ENCODE results near the gene FAM184B.

FAM184B gene

DNA sequence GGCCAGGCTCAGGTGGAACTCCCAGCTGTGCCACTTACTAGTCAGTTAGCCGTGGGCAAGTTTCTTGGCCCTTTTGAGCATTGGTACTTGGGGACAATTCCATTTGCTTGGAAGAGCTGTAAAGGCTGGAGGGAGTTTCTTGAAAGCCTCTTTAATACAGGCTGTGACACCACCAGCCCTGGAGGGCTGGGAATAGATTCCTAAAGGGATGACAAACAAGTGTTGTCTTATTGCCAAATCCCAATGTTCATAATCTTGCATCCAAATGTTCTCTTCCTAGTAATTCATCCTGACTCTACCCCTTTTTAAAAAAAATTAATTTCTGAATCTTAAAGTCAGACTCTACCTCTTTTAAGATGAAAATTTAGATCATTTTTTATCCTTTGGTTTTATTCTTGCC lies 181.6 kb downstream of the FAM184B start:
- Histone ChIP-seq H3K9ac (ENCODE audit: insufficient read length) (no peak overlapping the region), H3K4me3 (no peak overlapping the region), H3K27ac (no peak overlapping the region), H3K36me3 (ENCODE audit: insufficient read depth, low read length) (no peaks in the 10 kb centered on the region; the same call in 1 of the 2 replicates), H3K9me3 (ENCODE audit: low read depth, low read length) (no peaks in the 10 kb centered on the region)
- no peak for DNase-seq (ENCODE audit: low read depth, low spot score)
- TF ChIP-seq POLR2AphosphoS5 (IDR thresholded peaks at IDR 0.05; ENCODE audit: borderline replicate concordance, low read depth, low read length) (no peak), FOXP2 (optimal IDR thresholded peaks at IDR 0.05; ENCODE audit: control extremely low read depth, extremely low read length, insufficient read depth) (no peak), EZH2 (IDR thresholded peaks at IDR 0.05) (no peak)

GRCh38 chr4:17597517-17597916 lies 183.9 kb downstream of the FAM184B start:
- Histone ChIP-seq H3K9ac (ENCODE audit: insufficient read length) (no peak overlapping the region), H3K36me3 (ENCODE audit: insufficient read depth, low read length) (no peaks in the 10 kb centered on the region; the same call in 1 of the 2 replicates), H3K27ac (no peak overlapping the region), H3K4me3 (no peak overlapping the region), H3K9me3 (ENCODE audit: low read depth, low read length) (no peaks in the 10 kb centered on the region)
- TF ChIP-seq FOXP2 (optimal IDR thresholded peaks at IDR 0.05; ENCODE audit: control extremely low read depth, extremely low read length, insufficient read depth): no peak
- TF ChIP-seq EZH2 (IDR thresholded peaks at IDR 0.05): no peak
- no peak for TF ChIP-seq POLR2AphosphoS5 (IDR thresholded peaks at IDR 0.05; ENCODE audit: borderline replicate concordance, low read depth, low read length)
- no peak for DNase-seq (ENCODE audit: low read depth, low spot score)

GRCh38 chr4:17595471-17596005 lies 185.9 kb downstream of the FAM184B start:
- Histone ChIP-seq H3K9ac (ENCODE audit: insufficient read length) (no peak overlapping the region), H3K9me3 (ENCODE audit: low read depth, low read length) (no peaks in the 10 kb centered on the region), H3K4me3 (no peak overlapping the region), H3K36me3 (ENCODE audit: insufficient read depth, low read length) (no peaks in the 10 kb centered on the region; the same call in 1 of the 2 replicates), H3K27ac (no peak overlapping the region)
- no peak for TF ChIP-seq FOXP2 (optimal IDR thresholded peaks at IDR 0.05; ENCODE audit: control extremely low read depth, extremely low read length, insufficient read depth)
- no peak for TF ChIP-seq EZH2 (IDR thresholded peaks at IDR 0.05)
- no peak for TF ChIP-seq POLR2AphosphoS5 (IDR thresholded peaks at IDR 0.05; ENCODE audit: borderline replicate concordance, low read depth, low read length)
- DNase-seq (ENCODE audit: low read depth, low spot score): no peak

DNA sequence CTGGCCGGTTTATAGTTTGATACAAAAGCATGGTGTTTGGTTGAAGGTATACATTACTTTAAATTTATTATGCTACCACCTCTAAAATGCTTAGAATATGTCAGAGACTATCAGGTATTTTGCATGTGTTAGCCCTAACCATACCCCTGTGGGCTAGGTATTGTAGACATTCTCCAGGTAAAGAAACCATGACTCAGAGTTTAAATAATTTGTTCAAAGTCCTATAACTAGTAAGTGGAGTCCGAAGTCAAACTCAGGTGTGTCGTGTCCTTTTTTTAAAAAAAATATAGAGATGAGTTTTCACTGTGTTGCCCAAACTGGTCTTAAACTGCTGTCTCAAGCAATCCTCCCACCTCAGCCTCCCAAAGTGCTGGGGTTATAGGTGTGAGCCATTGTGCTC lies 192.1 kb downstream of the FAM184B start:
- no peaks in the 10 kb centered on the region; the same call in 1 of the 2 replicates for H3K36me3 ChIP-seq (ENCODE audit: insufficient read depth, low read length)
- H3K9me3 ChIP-seq (ENCODE audit: low read depth, low read length): no peaks in the 10 kb centered on the region
- TF ChIP-seq FOXP2 (optimal IDR thresholded peaks at IDR 0.05; ENCODE audit: control extremely low read depth, extremely low read length, insufficient read depth): no peak
- no peak for TF ChIP-seq EZH2 (IDR thresholded peaks at IDR 0.05)
- TF ChIP-seq POLR2AphosphoS5 (IDR thresholded peaks at IDR 0.05; ENCODE audit: borderline replicate concordance, low read depth, low read length): no peak
- no peak for DNase-seq (ENCODE audit: low read depth, low spot score)
- H3K4me3 ChIP-seq: no peak overlapping the region
- no peak overlapping the region for H3K9ac ChIP-seq (ENCODE audit: insufficient read length)
- no peak overlapping the region for H3K27ac ChIP-seq

DNA sequence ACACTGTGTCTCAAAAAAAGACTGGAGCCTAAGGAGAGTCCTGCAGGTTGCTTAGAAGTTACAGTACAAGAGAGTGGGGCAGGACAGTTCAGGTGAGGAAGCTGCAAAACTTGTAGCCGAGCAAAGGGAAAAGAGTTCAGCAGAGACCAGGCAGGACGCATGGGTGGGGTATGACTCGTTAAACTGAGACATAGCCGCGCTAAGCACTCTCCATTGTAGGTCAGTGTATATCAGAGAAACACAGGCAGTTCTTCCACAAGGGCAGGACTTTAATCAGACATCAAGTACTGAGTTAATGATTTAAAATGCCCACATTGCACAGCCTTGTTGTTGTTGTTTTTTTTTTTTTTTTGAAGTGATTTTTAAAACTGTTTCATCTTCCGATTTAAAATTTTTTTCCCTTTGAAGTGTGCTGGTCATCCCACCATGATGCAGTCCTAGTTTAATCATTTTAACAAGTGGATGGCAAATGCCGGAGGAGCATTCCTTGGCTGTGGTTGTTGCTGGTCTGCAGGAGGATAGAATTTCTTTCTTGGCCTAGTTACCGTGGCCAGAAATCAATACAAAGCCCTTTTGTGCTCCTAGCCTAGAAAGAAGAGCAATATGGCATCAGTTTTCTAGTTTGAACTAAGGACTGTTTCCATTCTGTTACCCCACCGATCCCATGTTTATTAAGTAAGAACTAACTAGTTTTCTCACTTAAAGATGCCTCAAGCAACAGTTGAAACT lies 194.2 kb downstream of the FAM184B start:
- no peaks in the 10 kb centered on the region; the same call in 1 of the 2 replicates for H3K36me3 ChIP-seq (ENCODE audit: insufficient read depth, low read length)
- TF ChIP-seq POLR2AphosphoS5 (IDR thresholded peaks at IDR 0.05; ENCODE audit: borderline replicate concordance, low read depth, low read length): no peak
- no peak for TF ChIP-seq FOXP2 (optimal IDR thresholded peaks at IDR 0.05; ENCODE audit: control extremely low read depth, extremely low read length, insufficient read depth)
- no peak for TF ChIP-seq EZH2 (IDR thresholded peaks at IDR 0.05)
- no peak overlapping the region for H3K9ac ChIP-seq (ENCODE audit: insufficient read length)
- H3K4me3 ChIP-seq: no peak overlapping the region
- no peak overlapping the region for H3K27ac ChIP-seq
- no peaks in the 10 kb centered on the region for H3K9me3 ChIP-seq (ENCODE audit: low read depth, low read length)
- DNase-seq (ENCODE audit: low read depth, low spot score): no peak

DNA sequence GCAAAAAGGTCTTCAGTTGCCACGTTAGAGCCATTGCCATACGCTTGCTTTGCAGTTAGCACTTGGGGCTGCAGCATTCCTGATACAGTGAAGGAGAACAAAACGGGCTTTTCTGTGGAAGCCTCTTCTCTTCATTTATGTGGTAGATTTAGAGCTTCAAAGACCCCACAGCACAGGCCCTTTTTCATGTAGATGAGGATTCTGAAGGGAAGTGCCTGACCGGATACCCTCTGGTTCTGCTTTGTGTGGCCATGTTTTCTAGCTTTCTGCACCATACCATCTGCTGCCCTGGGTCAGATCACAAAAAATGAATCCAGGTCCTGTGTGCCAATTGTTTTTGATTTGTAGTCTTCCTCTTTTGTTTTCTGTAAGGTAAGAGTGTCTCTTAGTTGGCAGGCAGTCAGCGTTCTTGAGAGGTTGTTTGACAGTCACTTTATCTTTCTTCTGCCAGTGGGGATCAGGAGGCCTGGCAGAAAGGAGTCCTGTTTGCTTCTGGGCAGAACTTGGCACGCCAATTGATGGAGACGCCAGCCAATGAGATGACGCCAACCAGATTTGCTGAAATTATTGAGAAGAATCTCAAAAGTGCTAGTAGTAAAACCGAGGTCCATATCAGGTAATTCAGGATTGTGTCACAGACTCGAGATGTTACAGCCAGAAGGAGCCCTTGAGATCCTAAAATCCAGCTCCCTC lies 196.8 kb downstream of the FAM184B start:
- Histone ChIP-seq H3K9ac (ENCODE audit: insufficient read length) (no peak overlapping the region), H3K4me3 (no peak overlapping the region), H3K27ac (no peak overlapping the region), H3K36me3 (ENCODE audit: insufficient read depth, low read length) (no peaks in the 10 kb centered on the region; the same call in 1 of the 2 replicates), H3K9me3 (ENCODE audit: low read depth, low read length) (no peaks in the 10 kb centered on the region)
- TF ChIP-seq POLR2AphosphoS5 (IDR thresholded peaks at IDR 0.05; ENCODE audit: borderline replicate concordance, low read depth, low read length): no peak
- no peak for TF ChIP-seq FOXP2 (optimal IDR thresholded peaks at IDR 0.05; ENCODE audit: control extremely low read depth, extremely low read length, insufficient read depth)
- TF ChIP-seq EZH2 (IDR thresholded peaks at IDR 0.05): no peak
- no peak for DNase-seq (ENCODE audit: low read depth, low spot score)

GRCh38 chr4:17583941-17584340 lies 197.5 kb downstream of the FAM184B start:
- no peaks in the 10 kb centered on the region for H3K9me3 ChIP-seq (ENCODE audit: low read depth, low read length)
- no peak overlapping the region for H3K4me3 ChIP-seq
- no peaks in the 10 kb centered on the region; the same call in 1 of the 2 replicates for H3K36me3 ChIP-seq (ENCODE audit: insufficient read depth, low read length)
- H3K9ac ChIP-seq (ENCODE audit: insufficient read length): no peak overlapping the region
- TF ChIP-seq POLR2AphosphoS5 (IDR thresholded peaks at IDR 0.05; ENCODE audit: borderline replicate concordance, low read depth, low read length) (no peak), FOXP2 (optimal IDR thresholded peaks at IDR 0.05; ENCODE audit: control extremely low read depth, extremely low read length, insufficient read depth) (no peak), EZH2 (IDR thresholded peaks at IDR 0.05) (no peak)
- no peak overlapping the region for H3K27ac ChIP-seq
- DNase-seq (ENCODE audit: low read depth, low spot score): no peak

DNA sequence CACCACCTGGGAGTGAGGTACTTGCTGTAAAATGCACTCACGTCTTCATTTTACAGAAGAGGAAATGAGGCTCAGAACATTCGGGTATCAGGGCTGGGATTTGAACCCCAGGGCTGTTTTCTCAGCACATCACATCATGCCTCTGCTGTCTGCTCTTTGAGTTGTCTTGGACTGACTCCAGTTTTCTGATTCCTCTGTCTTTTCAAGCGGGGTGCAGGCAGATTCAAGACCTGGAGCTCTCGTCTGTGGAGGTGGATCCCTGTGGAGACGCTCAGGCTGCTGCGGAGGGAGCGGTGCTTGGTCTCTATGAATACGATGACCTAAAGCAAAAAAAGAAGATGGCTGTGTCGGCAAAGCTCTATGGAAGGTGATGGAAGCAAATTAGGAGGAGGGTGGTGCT lies 198.1 kb downstream of the FAM184B start:
- H3K36me3 ChIP-seq (ENCODE audit: insufficient read depth, low read length): no peaks in the 10 kb centered on the region; the same call in 1 of the 2 replicates

More for the DNA sequence above, 198.1 kb downstream of the FAM184B start:
- no peaks in the 10 kb centered on the region for H3K9me3 ChIP-seq (ENCODE audit: low read depth, low read length)
- DNase-seq (ENCODE audit: low read depth, low spot score): no peak
- H3K9ac ChIP-seq (ENCODE audit: insufficient read length): no peak overlapping the region
- H3K4me3 ChIP-seq: no peak overlapping the region
- H3K27ac ChIP-seq: no peak overlapping the region
- no peak for TF ChIP-seq FOXP2 (optimal IDR thresholded peaks at IDR 0.05; ENCODE audit: control extremely low read depth, extremely low read length, insufficient read depth)
- TF ChIP-seq POLR2AphosphoS5 (IDR thresholded peaks at IDR 0.05; ENCODE audit: borderline replicate concordance, low read depth, low read length): no peak
- no peak for TF ChIP-seq EZH2 (IDR thresholded peaks at IDR 0.05)

All from SK-N-MC (cell line).